GM12865 (cell line): ENCODE measurements around the gene NFKBIE.

Source experiments
- DNase-seq: peaks from one replicate; pipeline ENCODE4 v3.0.0; 2010; ENCODE audit warnings: low read depth
- H3K4me3 ChIP-seq: 2 replicates; pipeline ENCODE4 v1.5.1; 2011; ENCODE audit warnings: mild to moderate bottlenecking, low read depth, low read length, control low read depth
- TF ChIP-seq, protein P1 (sequence below): IDR thresholded peaks from 2 replicates; pipeline ENCODE4 v1.5.1; 2011; ENCODE audit warnings: low read length, control low read depth, low read depth, inconsistent platforms; ENCODE audit not compliant: insufficient read depth; ENCODE audit errors: missing control alignments

NFKBIE gene

DNA sequence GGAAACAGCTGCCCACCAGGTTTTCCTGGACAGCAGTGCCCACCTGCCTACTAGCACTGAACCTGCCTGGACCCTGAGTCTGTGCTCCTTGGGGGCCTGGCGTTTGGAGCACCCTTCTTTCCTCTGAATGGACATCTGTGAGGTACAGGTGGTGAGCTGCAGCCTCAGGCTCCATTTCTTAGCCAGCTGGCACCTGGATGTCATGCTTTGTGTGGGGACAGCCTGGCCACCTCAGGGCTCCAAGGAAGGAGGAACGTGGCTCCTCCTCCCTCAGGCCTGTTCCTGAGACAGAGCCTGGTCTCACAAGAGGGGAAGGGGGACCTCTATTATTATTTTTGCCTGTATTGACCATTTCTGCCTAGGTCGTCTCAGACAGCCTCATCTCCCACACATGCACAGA lies 13.0 kb upstream of the NFKBIE start:
- DNase-seq = no peak
- TF ChIP-seq, protein P1, sequence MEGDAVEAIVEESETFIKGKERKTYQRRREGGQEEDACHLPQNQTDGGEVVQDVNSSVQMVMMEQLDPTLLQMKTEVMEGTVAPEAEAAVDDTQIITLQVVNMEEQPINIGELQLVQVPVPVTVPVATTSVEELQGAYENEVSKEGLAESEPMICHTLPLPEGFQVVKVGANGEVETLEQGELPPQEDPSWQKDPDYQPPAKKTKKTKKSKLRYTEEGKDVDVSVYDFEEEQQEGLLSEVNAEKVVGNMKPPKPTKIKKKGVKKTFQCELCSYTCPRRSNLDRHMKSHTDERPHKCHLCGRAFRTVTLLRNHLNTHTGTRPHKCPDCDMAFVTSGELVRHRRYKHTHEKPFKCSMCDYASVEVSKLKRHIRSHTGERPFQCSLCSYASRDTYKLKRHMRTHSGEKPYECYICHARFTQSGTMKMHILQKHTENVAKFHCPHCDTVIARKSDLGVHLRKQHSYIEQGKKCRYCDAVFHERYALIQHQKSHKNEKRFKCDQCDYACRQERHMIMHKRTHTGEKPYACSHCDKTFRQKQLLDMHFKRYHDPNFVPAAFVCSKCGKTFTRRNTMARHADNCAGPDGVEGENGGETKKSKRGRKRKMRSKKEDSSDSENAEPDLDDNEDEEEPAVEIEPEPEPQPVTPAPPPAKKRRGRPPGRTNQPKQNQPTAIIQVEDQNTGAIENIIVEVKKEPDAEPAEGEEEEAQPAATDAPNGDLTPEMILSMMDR = no peak
- H3K4me3 ChIP-seq = no peak overlapping the region

DNA sequence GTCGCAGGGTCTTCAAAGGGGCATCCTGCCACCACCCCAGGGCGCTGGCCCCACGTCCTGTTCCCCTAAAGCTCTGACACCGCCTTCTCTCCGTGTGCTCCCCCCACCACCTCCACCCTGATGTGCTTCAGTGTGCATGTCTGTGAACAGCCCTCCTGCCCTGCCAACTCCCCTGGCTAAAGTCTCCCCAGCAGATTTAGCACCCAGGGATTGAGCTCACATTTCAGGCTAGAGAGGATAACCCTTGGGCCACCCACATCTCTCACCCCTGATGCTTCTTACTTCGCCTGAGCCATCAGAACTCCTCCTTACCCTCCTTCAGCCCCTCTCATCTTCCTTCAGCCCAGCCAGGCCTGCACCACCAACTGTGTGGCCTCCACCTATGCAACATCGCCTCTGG lies 12.4 kb upstream of the NFKBIE start:
- H3K4me3 ChIP-seq = no peak overlapping the region
- no peak for DNase-seq

DNA sequence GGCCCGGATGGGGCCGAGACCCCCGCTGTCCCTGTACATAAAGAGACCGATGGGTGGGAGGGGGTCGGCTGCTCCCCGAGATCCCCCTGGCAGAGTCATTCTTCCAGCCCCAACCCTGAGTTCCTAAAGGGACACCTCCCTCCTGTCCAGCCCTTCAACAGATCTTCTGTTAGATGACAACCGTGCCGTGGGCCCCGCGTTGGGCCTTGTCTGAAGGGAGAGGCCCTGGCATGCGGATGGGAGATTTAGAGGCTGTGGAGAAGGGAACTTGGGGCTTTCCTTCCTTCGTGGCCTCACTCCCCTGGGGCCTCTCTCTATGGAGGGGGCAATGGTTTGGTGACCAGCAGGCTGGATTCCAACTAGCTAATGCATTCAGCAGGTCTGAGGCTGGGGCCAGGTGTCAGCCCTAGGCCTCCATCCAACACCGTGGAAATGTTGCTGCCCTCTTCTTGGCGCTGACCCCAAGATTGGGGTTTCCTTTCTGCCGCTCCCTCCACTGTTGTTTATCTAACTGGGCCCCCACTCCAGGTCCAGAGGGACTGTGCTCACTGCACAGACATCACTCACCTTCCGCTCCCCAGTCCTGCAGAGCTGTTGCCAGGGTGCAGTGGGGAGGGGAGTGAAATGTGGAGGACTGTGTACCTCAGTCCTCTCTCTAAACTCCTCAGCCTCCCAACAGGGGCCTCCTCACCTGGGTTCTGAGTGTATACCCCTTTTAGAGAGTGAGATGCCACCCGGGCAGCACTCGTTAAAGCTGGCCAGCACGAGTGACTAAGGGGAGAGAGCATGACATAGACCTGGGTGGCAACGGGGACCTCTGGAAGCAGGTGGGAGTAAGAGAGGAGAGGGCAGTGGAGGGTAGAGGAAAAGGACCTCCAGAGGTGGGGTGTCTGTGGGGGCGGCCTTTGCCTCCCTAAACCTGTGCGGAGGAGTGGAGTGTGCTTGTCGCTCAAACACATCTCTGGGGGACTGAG lies 11.6 kb upstream of the NFKBIE start:
- no peak overlapping the region for H3K4me3 ChIP-seq
- DNase-seq = no peak
- TF ChIP-seq, protein P1 = no peak

More for the DNA sequence above, 12.4 kb upstream of the NFKBIE start:
- TF ChIP-seq, protein P1 = no peak

DNA sequence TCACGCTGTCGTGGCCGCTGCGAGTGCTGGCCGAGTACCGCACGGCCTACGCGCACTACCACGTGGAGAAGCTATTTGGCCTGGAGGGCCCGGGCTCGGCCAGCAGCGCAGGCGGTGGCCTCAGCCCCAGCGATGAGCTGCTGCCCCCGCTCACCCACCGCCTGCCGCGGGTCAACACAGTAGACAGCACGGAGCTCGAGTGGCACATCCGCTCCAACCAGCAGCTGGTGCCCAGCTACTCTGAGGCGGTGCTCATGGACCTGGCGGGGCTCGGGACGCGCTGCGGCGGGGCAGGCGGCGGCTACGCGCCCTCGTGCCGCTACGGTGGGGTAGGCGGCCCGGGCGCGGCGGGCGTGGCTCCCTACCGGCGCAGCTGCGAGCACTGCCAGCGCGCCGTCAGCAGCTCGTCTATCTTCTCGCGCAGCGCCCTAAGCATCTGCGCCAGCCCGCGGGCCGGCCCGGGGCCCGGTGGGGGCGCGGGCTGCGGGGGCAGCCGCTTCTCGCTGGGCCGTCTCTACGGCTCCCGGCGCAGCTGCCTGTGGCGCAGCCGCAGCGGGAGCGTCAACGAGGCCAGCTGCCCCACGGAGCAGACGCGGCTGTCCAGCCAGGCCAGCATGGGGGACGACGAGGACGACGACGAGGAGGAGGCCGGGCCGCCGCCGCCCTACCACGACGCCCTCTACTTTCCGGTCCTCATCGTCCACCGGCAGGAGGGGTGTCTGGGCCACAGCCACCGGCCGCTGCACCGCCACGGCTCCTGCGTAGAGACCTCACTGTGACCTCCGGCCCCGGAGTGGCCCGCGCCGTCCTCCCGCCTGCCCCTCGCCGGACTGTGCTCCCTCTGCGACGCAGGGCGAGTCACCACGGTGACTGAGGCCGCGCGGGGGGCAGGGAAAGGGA lies 10.6 kb upstream of the NFKBIE start:
- no peak for DNase-seq
- TF ChIP-seq, protein P1 = no peak
- no peak overlapping the region for H3K4me3 ChIP-seq

DNA sequence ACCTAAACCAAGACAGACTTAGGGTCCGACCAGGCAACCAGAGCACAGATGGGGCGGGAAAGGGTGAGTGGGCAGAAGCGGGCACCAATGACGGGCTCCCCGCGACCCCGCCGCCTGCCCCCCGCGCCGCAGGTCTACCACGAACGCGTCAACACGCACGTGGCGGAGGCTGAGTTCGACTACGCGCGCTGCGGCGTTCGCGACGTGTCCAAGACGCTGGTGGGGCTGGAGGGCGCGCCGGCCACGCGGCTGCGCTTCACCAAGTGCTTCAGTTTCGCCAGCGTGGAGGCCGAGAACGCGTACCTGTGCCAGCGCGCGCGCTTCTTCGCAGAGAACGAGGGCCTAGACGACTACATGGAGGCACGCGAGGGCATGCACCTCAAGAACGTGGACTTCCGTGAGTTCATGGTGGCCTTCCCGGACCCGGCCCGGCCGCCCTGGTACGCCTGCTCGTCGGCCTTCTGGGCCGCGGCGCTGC lies 10.0 kb upstream of the NFKBIE start:
- TF ChIP-seq, protein P1 = no peak
- no peak for DNase-seq
- H3K4me3 ChIP-seq = no peak overlapping the region

DNA sequence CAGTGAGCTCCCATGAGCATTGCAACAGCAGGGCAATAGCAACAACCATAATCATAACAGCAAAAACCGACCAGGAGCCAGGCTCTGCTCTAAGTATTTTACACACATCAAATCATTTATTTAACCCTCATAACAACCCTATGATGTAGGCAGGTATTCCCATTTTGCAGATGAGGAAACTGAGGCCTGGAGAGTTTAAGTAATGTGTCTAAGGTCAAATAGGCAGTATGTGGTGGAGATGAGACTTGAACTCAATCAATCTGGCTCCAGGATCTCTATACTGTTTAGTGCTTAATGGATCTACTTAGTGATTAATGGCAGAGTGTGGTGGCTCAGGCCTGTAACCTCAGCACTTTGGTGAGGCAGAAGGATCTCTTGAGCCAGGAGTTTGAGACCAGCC lies 8.3 kb upstream of the NFKBIE start:
- DNase-seq = no peak
- H3K4me3 ChIP-seq = no peak overlapping the region
- TF ChIP-seq, protein P1 = no peak
